Astrocyte of the cerebellum (primary cell): ENCODE measurements around the gene TTC32.

Source experiments
- DNase-seq: peaks from one replicate; pipeline ENCODE4 v3.0.0-alpha.2; 2011; ENCODE audit warnings: low read depth
- H3K4me3 ChIP-seq: 2 replicates; pipeline ENCODE4 v1.5.1; 2011; ENCODE audit warnings: mild to moderate bottlenecking, low read depth, low read length, moderate library complexity
- in situ Hi-C: cut with HindIII; loops from 2 replicates; pipeline ENCODE4 v1.10.0; 2017; ENCODE audit warnings: low sequenced_read_pairs
- TF ChIP-seq, protein P1 (sequence below): IDR thresholded peaks from 2 replicates; pipeline ENCODE4 v1.5.1; 2012; ENCODE audit warnings: low read length, low read depth, moderate library complexity, mild to moderate bottlenecking; ENCODE audit errors: missing control alignments

The TTC32 gene

DNA sequence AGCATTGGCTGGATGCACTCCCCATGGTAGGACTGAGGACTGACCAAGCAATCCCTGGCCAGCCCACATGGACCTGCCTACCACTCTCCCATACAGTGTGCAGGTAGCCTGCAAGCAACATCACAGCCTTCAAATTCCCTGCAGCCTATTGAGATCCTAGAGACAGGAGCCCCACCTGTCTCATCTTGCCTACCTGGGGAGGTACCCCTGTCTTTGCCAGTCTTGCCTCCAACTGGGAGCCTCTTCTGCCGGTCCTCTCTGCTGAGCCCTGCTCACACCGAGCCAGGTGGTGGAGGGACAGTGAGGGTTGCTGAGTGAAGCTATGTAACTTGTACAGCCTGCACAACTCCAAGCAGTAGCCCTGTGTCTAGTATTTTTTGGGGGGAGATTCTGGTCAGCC lies 29.9 kb downstream of the TTC32 start:
- no peak for DNase-seq
- H3K4me3 ChIP-seq = no peak overlapping the region
- in situ Hi-C loops = loop anchor here (25.0 kb wide), 1 partner anchor 510 kb away; the partner anchor contains the start of gene OSR1
- TF ChIP-seq, protein P1, sequence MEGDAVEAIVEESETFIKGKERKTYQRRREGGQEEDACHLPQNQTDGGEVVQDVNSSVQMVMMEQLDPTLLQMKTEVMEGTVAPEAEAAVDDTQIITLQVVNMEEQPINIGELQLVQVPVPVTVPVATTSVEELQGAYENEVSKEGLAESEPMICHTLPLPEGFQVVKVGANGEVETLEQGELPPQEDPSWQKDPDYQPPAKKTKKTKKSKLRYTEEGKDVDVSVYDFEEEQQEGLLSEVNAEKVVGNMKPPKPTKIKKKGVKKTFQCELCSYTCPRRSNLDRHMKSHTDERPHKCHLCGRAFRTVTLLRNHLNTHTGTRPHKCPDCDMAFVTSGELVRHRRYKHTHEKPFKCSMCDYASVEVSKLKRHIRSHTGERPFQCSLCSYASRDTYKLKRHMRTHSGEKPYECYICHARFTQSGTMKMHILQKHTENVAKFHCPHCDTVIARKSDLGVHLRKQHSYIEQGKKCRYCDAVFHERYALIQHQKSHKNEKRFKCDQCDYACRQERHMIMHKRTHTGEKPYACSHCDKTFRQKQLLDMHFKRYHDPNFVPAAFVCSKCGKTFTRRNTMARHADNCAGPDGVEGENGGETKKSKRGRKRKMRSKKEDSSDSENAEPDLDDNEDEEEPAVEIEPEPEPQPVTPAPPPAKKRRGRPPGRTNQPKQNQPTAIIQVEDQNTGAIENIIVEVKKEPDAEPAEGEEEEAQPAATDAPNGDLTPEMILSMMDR = no peak

DNA sequence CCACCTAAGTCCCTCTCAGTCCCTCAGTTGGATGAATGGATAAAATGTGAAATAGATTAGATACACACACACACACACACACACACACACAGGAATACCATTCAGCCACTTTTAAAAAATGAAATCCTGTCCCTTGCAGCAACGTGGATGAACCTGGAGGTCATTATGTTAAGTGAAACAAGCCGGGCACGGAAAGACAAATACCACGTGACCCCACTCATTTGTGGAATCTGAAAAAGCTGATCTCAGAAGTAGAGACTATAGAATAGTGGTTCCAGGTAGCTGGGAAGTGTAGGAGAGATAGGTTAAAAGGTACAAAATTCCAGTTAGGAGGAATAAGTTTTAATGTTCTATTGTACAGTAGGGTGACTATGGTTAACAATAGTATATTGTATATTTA lies 31.0 kb downstream of the TTC32 start:
- in situ Hi-C loops = loop anchor here (25.0 kb wide), 1 partner anchor 508 kb away; the partner anchor contains the start of gene OSR1
- H3K4me3 ChIP-seq = no peak overlapping the region
- TF ChIP-seq, protein P1 = no peak
- DNase-seq = no peak

DNA sequence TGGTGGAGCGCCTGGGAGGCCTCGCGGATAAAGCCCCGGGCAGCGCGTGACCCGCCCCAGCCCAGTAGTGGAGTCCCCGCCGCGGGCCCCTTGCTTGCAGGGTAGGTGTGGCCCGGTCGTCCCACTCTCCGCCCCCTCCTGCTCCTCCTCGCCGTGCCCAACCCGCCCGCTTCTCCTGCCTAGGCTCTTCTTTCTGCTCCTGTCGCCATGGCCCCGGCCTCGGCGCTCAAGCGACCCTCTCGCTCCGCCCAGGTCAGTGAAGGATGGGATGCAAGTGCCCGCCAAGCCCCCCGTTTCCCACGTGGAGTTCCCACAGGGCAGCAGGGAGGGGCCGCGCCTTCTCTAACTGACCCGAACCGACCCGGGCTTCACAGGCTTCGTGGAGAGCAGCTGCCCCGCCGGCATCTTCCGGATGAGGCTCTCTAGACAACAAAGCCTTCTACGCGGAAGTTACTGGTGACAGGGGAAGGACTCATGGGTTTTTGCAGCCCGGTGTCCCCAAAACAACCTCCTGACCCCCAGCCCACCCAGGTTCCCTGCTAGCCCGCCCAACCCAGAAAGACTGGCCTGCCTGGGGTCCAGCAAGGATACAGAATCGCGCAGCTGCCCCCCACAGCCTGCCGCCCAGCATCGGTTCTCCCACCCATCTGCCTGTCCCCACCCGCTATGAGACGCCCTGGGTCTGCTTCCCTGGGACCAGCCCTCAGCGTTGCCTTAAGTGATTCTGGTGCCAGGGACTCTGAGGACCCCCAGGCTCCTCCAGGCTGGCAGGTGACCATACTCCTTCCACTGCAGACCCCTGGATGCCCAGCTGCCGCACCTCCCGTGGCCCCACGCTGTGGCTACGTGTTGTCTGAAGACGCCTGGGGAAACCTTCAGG lies 32.8 kb downstream of the TTC32 start:
- in situ Hi-C loops = loop anchor here (25.0 kb wide), 1 partner anchor 507 kb away; the partner anchor contains the start of gene OSR1
- peak overlapping the region; percentile 36 for H3K4me3 ChIP-seq
- TF ChIP-seq, protein P1 = no peak
- no peak for DNase-seq

DNA sequence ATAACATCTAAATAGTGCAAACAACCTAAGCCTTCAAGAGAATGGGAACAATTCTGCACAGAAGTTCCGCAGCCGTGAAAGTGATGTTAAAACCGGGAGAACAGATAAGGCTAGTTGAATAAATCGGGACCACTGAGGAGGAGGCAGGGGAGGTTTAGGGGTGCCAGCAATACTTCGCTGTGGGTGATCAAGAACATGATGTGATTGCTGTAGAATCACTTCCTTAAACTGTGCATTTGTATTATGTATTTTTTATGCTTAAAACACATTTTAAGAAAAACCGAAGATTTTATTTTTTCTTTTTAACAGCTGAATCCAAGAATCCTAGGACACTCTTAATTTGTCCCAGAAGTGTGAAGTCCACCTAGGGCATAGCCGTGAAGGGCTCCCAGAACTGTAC lies 33.6 kb downstream of the TTC32 start:
- H3K4me3 ChIP-seq = peak overlapping the region; percentile 36
- no peak for DNase-seq
- in situ Hi-C loops = loop anchor here (25.0 kb wide), 1 partner anchor 506 kb away; the partner anchor contains the start of gene OSR1
- TF ChIP-seq, protein P1 = no peak

DNA sequence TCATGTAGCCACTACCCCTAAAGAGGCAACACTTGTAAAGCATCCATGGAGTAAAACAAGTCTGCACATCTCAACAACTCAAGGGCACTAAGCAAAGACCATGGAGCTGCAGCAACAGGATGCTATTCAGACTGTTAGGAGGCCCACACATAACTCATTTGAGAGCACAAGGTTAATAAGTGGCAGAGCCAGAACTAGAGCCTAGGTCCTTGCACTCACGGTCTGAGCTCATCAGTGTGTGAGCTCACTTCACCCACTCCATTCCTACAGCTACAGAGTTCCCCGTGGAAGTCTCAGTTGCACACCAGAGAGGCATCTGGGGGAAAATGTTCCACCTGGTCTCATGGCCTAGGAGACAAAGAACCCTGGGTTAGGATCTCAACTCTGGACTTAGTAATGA lies 35.0 kb downstream of the TTC32 start:
- TF ChIP-seq, protein P1 = no peak
- DNase-seq = no peak
- H3K4me3 ChIP-seq = no peak overlapping the region
- in situ Hi-C loops = loop anchor here (25.0 kb wide), 1 partner anchor 504 kb away; the partner anchor contains the start of gene OSR1

DNA sequence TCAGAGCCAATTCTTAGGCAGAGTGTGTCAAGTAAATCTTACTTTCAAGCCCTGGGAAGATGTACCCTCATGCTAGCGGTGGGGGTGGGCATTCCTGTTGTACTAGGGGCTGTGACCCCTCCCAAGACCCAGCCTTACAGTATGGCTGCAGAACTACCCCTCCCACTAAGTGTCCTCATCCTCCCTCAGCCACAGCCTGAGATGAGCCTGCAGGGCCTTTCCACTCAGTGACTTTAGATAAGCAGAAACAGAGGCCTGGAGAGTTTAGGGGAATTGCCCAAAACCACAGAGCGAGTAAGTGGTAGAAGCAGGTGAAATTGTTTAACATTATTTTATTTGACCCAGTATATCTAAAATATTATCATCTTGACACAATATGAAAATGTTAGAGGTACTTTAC lies 36.6 kb downstream of the TTC32 start:
- TF ChIP-seq, protein P1 = no peak
- H3K4me3 ChIP-seq = no peak overlapping the region
- DNase-seq = no peak
- in situ Hi-C loops = loop anchor here (25.0 kb wide), 1 partner anchor 503 kb away; the partner anchor contains the start of gene OSR1
